MM.1S (cell line): Measurements from ENCODE around the gene DDX23.

Source experiments
- DNase-seq: peaks from one replicate; pipeline ENCODE4 v3.0.0-alpha.2; 2015
- H2AFZ ChIP-seq: fragments of 300-600 bp; sonication (generic); 2 replicates; pipeline ENCODE4 v1.6.0; 2016; ENCODE audit warnings: antibody characterized with exemption, low read length
- H3F3A ChIP-seq: fragments of 300-600 bp; sonication (generic); 2 replicates; pipeline ENCODE4 v1.6.1; 2016; ENCODE audit warnings: mild to moderate bottlenecking, antibody characterized with exemption, low read length, moderate library complexity, mixed read lengths; ENCODE audit not compliant: insufficient read depth
- H3K27ac ChIP-seq: fragments of 300-600 bp; sonication (generic); 2 replicates; pipeline ENCODE4 v1.5.1; 2016; ENCODE audit warnings: mild to moderate bottlenecking, low read length
- H3K27me3 ChIP-seq: fragments of 300-600 bp; sonication (generic); replicated peaks from 2 replicates; pipeline ENCODE4 v1.6.0; 2016; ENCODE audit warnings: low read length; ENCODE audit not compliant: insufficient read depth
- H3K36me3 ChIP-seq: fragments of 300-600 bp; sonication (generic); replicated peaks from 2 replicates; pipeline ENCODE4 v1.6.1; 2016; ENCODE audit warnings: mild to moderate bottlenecking, low read length, mixed read lengths; ENCODE audit not compliant: insufficient read depth
- H3K4me1 ChIP-seq: fragments of 300-600 bp; sonication (generic); 2 replicates; pipeline ENCODE4 v1.6.1; 2016; ENCODE audit warnings: low read length, mixed read lengths
- H3K4me2 ChIP-seq: fragments of 300-600 bp; sonication (generic); 2 replicates; pipeline ENCODE4 v1.6.0; 2016; ENCODE audit warnings: low read depth, low read length
- H3K4me3 ChIP-seq: fragments of 300-600 bp; sonication (generic); 2 replicates; pipeline ENCODE4 v1.5.1; 2016; ENCODE audit warnings: low read length, mixed read lengths
- H3K79me2 ChIP-seq: fragments of 300-600 bp; sonication (generic); 2 replicates; pipeline ENCODE4 v1.6.1; 2016; ENCODE audit warnings: mixed run types, low read length, mixed read lengths
- H3K9ac ChIP-seq: fragments of 300-600 bp; sonication (generic); 2 replicates; pipeline ENCODE4 v1.6.1; 2016; ENCODE audit warnings: low read length, mixed read lengths
- H3K9me2 ChIP-seq: fragments of 300-600 bp; sonication (generic); replicated peaks from 2 replicates; pipeline ENCODE4 v1.6.1; 2016; ENCODE audit warnings: mild to moderate bottlenecking, low read length, mixed read lengths; ENCODE audit not compliant: insufficient read depth
- H3K9me3 ChIP-seq: fragments of 300-600 bp; sonication (generic); replicated peaks from 2 replicates; pipeline ENCODE4 v1.6.1; 2016; ENCODE audit warnings: mild to moderate bottlenecking, low read length, mixed read lengths; ENCODE audit not compliant: insufficient read depth
- H4K20me1 ChIP-seq: fragments of 300-600 bp; sonication (generic); 2 replicates; pipeline ENCODE4 v1.6.1; 2016; ENCODE audit warnings: mild to moderate bottlenecking, low read length, moderate library complexity, mixed read lengths; ENCODE audit not compliant: insufficient read depth
- EZH2 ChIP-seq: fragments of 300-600 bp; sonication (generic); optimal IDR thresholded peaks from 2 replicates; pipeline ENCODE3; 2017; ENCODE audit warnings: low read depth, mild to moderate bottlenecking, antibody characterized with exemption, low read length, mixed read lengths
- EZH2phosphoT487 ChIP-seq: fragments of 300-600 bp; sonication (generic); IDR thresholded peaks from 2 replicates; pipeline ENCODE4 v1.6.1; 2018; ENCODE audit warnings: antibody characterized with exemption, low read length
- TF ChIP-seq, protein P1 (sequence below): fragments of 300-600 bp; sonication (generic); IDR thresholded peaks from 2 replicates; pipeline ENCODE4 v1.5.1; 2016; ENCODE audit warnings: antibody characterized with exemption, low read length, mixed read lengths

The DDX23 gene

DNA sequence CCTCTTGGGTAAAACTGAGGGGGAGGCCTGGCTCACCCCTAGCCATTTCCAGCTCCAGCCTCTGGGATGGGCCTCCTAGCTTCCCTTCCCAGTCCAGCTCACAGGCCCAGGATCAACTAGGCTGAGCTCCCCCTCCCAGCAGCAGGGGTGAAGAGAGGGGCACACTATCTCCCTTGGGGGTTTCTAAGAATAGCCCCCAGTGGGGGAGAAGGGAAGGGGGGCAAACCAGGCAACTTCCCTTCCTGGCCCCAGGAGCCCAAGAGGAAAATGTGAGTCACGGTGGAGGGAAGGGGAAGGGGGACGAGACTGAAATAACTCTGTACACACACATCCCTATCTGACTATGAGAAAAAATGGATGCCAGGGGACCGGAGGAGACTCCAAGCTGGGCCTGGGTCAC, 72.1 kb downstream of the DDX23 start:
- Histone ChIP-seq H3K4me3 (no peak overlapping the region), H3K4me2 (no peak overlapping the region), H3K9ac (no peak overlapping the region)

More for the DNA sequence above, 72.1 kb downstream of the DDX23 start:
- no peaks in the 10 kb centered on the region for H3K79me2 ChIP-seq
- H4K20me1 ChIP-seq, result no peaks in the 10 kb centered on the region
- no peaks in the 10 kb centered on the region for H3K4me1 ChIP-seq
- no peaks in the 10 kb centered on the region for H3K9me3 ChIP-seq
- no peaks in the 10 kb centered on the region for H3K36me3 ChIP-seq
- TF ChIP-seq, protein P1, sequence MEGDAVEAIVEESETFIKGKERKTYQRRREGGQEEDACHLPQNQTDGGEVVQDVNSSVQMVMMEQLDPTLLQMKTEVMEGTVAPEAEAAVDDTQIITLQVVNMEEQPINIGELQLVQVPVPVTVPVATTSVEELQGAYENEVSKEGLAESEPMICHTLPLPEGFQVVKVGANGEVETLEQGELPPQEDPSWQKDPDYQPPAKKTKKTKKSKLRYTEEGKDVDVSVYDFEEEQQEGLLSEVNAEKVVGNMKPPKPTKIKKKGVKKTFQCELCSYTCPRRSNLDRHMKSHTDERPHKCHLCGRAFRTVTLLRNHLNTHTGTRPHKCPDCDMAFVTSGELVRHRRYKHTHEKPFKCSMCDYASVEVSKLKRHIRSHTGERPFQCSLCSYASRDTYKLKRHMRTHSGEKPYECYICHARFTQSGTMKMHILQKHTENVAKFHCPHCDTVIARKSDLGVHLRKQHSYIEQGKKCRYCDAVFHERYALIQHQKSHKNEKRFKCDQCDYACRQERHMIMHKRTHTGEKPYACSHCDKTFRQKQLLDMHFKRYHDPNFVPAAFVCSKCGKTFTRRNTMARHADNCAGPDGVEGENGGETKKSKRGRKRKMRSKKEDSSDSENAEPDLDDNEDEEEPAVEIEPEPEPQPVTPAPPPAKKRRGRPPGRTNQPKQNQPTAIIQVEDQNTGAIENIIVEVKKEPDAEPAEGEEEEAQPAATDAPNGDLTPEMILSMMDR, result no peak
- TF ChIP-seq EZH2 (no peak), EZH2phosphoT487 (no peak)
- H3K9me2 ChIP-seq, result no peaks in the 10 kb centered on the region
- no peak for DNase-seq
- no peaks in the 10 kb centered on the region for H3F3A ChIP-seq
- no peak overlapping the region for H3K27ac ChIP-seq
- no peak overlapping the region for H2AFZ ChIP-seq
- no peaks in the 10 kb centered on the region for H3K27me3 ChIP-seq
